Activated CD4-positive, CD25-positive, alpha-beta regulatory T cell (primary cell): ENCODE measurements around the gene APPL1.
"Not testable (repeated sequence)": the region's sequence is repeated elsewhere in the genome, so short reads cannot be mapped to it uniquely, and the experiment has no call there.

Experiments
- DNase-seq, 4 experiments: peaks; one replicate each; lab custom pipeline; 2025; lab: John Stamatoyannopoulos, UW

APPL1 gene

GRCh38 chr3:57274845-57275244 is 47.3 kb downstream of the APPL1 start:
- DNase-seq, result no peak

- DNase-seq, result no peak
Observed at GRCh38 chr3:57275393-57275792, 47.9 kb downstream of the APPL1 start.

- no peak for DNase-seq
Observed at GRCh38 chr3:57278237-57278636, 50.7 kb downstream of the APPL1 start.

- DNase-seq, result no peak
Observed at GRCh38 chr3:57279685-57280084, 52.2 kb downstream of the APPL1 start.

GRCh38 chr3:57281715-57282114 is 54.2 kb downstream of the APPL1 start:
- no peak for DNase-seq

GRCh38 chr3:57283334-57283733 is 55.8 kb downstream of the APPL1 start:
- no peak for DNase-seq

GRCh38 chr3:57287205-57287604 is 59.7 kb downstream of the APPL1 start:
- no peak for DNase-seq

GRCh38 chr3:57288403-57288802 is 60.9 kb downstream of the APPL1 start:
- DNase-seq, result no peak

GRCh38 chr3:57292159-57292896 is 64.8 kb downstream of the APPL1 start, which contains the start of gene ASB14:
ASB14 (minus strand) TSS chr3:57292685; CDS start chr3:57292033, 652 bp downstream.
- no peak for DNase-seq

GRCh38 chr3:57292897-57293526 is 65.5 kb downstream of the APPL1 start:
- no peak for DNase-seq

- no peak for DNase-seq
Observed at GRCh38 chr3:57298041-57298440, 70.5 kb downstream of the APPL1 start.

- DNase-seq, result not testable (repeated sequence)
Observed at GRCh38 chr3:57303520-57303919, 76.0 kb downstream of the APPL1 start.

GRCh38 chr3:57309769-57310360 is 82.3 kb downstream of the APPL1 start:
- no peak for DNase-seq

GRCh38 chr3:57314204-57314603 is 86.7 kb downstream of the APPL1 start:
- DNase-seq, result no peak
